Right renal pelvis (tissue), 4 donors: ENCODE measurements around the gene KATNAL1. TPM values are rescaled to one million over a fixed set of nuclear protein-coding genes. Genes with fewer than 3 reads are reported as not detected.
"Not testable (repeated sequence)": the region's sequence is repeated elsewhere in the genome, so short reads cannot be mapped to it uniquely, and the experiment has no call there.

Experiments used
- DNase-seq, 4 donors: peaks; one replicate each; pipeline ENCODE4 v3.0.0-alpha.2; 2013; ENCODE audit warnings: low read depth in 4 of 4, low spot score in 3 of 4, missing footprints in 1 of 4
- polyA plus RNA-seq, 4 donors: library from polyadenylated mRNA; unstranded; fragments of 120-200 nt; gene quantifications; one replicate each; pipeline ENCODE4 v1.2.1, GENCODE V29; 2013; ENCODE audit not compliant: insufficient read length in 4 of 4

Gene KATNAL1
- polyA plus RNA-seq, 4 donors, result 11.4 to 14.1 (median 12.0) TPM

DNA sequence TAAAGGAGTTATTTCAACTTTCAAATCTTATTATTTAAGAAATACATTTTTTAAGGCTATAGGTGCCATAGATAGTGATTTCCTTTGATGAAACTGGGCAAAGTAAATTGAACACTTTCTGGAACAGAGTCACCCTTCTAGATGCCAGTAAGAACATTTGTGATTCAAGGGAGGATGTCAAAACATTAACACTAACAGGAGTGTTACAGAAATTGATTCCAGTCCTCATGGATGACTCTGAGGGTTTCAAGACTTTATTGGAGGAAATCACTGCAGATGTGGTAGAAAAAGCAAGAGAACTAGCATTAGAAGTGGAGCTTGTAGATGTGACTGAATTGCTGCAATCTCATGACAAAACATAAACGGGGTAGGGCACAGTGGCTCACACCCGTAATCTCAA lies 12.2 kb downstream of the KATNAL1 start:
- no peak for DNase-seq

DNA sequence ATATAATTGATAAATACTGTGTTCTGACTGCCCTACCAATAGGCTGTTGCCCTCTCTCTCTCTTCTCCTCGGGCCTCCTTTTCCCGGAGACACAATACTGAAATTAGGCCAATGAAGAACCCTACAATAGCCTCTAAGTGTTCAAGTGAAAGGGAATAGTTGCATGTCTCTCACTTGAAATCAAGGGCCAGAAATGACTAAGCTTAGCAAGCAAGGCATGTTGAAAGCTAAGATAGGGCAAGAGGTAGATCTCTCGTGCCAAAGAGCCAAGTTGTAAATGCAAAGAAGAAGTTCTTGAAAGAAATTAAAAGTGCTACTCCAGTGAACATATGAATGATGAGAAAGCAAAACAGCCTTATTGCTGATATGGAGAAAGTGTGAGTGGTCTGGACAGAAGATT lies 13.3 kb downstream of the KATNAL1 start:
- DNase-seq, result no peak

DNA sequence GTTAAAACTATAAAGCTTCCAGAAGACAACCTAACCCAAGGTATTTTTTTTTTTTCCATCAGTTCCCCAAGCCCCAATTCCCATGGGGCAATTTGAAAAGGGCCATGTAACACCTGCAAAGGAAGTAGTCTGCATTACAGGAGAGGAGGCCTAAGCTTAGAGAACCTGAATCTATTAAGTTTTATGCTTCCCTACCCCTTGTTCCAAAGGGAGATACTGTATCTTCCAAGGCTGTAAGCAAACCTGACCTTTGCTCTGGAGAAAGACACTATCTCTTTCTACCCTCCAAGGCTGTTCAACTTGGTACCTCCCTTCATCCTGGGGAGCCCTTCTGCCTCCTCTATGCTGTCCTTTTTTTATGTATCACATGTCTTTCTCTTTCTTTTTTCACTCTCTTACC lies 15.0 kb downstream of the KATNAL1 start:
- no peak for DNase-seq

DNA sequence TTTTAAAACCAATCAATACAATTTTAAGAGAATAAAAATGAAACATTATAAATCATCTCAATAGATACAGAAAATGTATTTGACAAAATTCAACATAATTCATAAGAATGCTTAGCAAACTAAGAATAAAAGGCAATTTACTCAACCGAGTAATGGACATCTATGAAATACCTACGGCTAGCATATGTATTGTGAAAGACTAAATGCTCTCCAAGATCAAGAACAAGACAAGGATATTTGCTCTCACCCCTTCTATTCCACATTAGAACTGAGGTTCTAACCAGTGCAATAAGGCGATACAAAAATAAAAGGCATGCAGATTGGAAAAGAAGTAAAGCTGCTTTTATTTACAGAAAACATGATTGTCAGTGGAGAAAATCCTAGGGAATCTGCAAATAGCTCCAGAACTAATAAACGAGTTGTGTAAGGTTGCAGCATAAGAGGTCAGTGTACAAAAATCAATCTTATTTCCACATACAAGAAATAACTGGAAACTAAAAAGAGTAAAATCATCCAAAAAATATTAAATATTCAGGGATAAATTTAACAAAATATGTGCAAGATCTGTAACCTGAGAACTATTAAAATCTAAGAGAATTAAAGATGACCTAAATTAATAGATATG lies 16.4 kb downstream of the KATNAL1 start:
- no peak for DNase-seq

DNA sequence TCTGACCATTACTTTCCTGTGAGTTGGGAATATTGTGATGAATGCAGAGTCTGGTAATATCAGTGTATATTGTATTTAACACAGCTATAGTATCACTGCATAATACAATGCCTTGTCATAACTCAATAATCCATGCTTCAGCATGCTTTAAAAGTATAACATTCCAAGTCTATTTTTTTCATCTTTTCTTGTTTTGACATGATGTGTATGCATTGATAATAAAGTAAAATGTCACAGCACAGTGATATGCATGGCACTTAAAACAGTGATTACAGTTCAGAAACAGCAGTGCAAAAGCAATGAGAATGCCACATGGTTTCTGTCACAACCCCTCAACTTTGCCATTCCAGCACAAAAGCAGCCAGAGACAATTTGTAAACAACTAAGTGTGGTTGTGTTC lies 17.8 kb downstream of the KATNAL1 start:
- no peak for DNase-seq

DNA sequence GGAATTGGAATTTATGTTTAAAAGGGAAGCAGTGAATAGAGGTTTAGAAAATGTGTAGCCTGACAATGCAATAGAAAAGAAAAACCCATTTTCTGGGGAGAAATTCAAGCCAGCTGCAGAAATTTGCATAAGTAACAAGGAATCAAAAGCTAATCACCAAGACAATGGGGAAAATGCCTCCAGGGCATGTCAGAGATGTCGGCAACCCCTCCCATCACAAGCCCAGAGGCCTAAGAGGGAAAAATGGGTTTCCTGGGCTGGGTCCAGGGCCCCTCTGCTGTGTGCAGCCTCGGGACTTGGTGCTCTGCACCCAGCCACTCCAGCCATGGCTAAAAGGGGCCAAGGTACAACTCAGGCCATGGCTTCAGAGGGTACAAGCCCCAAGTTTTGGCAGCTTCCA lies 21.3 kb downstream of the KATNAL1 start:
- not testable (repeated sequence) for DNase-seq

DNA sequence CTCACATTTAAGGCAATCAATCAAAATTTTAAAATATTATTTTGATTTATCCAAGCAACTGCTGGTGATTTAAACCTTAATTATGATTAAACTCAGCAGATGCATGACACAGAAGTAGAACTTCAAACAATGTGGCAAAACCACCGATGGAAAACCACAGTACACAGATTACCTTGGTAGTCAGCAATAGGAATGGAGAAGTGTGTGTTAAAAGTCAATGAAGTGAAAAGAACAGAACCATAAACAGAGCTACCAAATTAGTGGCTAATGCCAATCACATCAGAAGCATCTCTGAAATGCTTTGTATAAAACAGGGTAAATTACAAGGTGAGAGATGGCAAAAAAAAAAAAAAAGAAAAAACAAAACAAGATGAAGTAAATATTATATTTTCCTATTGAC lies 31.2 kb downstream of the KATNAL1 start:
- DNase-seq, result no peak

DNA sequence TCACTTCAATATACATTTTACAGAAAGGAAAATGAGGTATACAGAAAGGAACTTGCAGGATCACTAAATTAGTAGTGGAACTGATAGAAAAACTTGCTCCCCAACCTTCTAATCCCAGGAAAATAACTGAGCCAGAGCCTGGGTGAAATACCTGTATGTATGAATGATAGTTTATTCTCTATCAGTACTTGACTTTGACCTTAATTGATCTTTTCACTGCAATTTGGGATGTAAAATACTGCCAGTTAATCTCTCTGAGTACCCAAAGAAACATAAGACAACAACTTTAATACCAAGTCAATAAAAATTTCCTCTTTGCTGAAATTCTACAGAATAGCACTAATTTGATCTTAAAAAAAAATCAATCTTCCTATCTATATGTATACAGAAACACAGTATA lies 33.3 kb downstream of the KATNAL1 start:
- no peak for DNase-seq

DNA sequence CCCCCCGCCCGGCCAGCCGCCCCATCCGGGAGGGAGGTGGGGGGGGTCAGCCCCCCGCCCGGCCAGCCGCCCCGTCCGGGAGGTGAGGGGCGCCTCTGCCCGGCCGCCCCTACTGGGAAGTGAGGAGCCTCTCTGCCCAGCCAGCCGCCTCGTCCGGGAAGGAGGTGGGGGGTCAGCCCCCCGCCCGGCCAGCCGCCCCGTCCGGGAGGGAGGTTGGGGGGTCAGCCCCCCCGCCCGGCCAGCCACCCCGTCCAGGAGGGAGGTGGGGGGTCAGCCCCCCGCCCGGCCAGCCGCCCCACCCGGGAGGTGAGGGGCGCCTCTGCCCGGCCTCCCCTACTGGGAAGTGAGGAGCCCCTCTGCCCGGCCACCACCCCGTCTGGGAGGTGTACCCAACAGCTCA lies 37.3 kb downstream of the KATNAL1 start:
- not testable (repeated sequence) for DNase-seq

DNA sequence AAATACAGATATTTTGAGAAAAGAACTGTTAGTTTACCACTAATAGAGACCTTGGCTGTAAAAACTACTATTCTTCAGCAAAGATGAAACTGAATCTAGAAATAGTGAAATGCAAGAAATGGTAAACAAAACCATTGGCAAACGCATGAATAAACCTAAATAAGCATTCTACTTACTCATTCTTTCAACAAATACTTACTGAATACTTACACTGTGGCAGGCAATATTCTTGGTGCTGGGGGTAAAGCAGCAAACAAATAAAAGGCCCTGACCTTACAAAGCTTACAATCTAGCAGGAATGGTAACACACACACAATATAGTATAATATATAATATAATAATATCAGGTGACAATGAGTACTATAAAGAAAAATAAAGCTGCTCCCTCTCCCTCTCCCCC lies 38.7 kb downstream of the KATNAL1 start:
- DNase-seq, result no peak

DNA sequence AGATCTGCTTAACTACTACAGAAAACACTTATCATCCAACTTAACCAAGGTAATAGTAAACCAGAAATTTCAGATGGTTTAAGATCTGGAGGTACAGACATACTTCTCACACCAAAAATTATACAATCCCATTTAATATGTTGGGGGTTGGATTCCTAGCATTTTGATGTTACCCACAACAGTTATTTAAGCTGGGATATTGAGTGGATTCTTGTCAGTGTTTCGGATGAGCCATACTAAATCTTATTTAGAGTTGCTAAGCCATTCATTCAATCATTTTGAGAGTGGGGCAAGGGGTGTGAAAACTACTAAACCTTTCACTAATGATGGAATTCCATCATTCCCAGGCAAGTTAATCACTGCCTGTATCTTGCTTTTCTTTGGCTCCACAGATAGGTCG lies 40.6 kb downstream of the KATNAL1 start:
- no peak for DNase-seq

DNA sequence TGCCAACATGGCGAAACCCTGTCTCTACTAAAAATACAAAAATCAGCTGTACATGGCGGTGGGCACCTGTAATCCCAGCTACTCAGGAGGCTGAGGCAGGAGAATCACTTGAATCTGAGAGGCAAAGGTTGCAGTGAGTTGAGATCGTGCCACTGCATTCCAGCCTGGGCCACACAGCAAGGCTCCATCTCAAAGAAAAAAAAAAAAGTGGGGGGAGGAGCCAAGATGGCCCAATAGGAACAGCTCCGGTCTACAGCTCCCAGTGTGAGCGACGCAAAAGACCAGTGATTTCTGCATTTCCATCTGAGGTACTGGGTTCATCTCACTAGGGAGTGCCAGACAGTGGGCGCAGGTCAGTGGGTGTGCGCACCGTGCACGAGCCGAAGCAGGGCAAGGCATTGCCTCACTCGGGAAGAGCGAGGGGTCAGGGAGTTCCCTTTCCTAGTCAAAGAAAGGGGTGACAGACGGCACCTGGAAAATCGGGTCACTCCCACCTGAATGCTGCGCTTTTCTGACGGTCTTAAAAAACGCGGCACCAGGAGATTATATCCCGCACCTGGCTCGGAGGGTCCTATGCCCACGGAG lies 48.1 kb downstream of the KATNAL1 start:
- DNase-seq, result not testable (repeated sequence)

DNA sequence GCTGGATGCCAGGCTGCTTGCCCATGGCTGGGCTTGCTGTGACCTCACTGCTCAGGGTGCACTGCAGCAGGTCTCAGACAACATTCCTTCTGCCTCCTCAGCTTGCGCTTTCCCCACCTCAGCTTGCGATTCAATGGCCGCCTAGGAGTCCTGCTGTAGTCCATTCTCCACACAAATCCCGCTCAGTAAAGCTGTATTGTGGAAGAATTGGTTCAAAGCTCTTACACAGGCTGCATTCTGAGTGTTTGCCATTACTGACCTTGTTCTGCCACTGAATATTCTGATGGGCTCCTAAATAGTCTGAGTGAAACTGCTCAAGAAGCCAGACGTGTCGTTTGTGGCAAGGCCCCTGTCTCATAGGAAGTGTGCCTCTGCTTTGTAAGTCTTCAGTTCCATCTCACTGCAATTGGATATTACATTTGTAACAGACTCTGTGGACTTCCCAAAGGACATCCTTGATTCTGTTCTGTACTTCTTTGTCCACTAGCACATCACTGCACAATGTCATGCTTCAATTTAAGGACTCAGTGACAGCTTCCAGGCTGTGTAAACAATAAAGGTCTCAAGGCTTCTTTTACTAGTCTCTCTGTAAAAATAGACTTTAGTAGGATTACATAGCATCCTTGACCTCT lies 49.8 kb downstream of the KATNAL1 start:
- DNase-seq, result peak in 1 of 4 donors; percentile 28

DNA sequence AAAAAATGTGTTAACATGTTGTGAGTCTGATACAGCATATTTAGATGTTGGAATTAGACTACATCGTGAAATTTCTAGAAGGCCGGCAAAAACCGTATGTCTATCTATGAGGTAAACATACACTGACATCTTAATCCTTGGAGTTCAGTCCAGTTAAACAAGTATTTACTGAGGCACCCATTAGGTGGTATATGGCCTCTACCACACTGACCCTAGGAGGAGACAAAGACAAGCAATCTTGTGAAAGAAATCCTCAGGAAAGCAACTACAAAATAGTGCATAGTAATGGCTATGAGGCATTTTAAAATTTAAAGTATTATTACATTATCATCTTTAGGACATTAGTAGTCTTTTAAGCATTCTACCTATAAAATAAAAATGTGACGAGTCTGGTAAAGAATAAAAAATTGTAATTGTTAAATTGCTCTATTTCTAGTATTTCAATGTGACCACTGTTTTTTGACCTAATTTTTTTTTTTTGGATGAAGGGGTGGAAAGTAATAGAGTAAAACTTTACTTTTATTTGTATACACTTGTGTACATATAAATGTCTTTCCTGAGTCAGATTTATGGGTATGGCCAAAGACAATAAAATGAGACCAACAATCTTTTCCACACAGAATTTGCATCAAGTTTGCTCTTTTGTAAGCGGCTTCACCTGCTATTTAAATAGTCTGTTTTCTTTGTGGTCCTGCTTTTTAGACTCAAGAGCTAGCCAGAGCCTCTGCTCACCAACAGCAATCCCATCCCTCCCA lies 50.5 kb downstream of the KATNAL1 start:
- no peak for DNase-seq

DNA sequence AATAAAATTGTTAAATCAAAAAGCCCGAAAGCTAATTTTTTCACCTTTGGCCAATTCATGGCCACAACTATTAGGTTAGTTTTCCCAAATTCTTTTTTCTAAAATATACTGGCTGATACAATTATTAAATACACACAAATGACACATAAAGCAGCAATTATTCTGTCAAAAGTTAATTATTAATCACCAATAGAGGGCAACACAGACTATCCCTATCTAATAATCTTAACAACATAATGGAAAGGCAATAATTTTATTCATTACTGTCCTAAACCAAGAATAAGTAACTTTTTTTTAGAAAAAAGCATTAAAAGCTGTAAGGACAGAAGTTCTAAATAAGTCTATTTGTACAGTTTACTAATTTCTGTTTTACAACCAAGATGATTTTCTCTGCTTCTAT lies 51.7 kb downstream of the KATNAL1 start:
- DNase-seq, result no peak

DNA sequence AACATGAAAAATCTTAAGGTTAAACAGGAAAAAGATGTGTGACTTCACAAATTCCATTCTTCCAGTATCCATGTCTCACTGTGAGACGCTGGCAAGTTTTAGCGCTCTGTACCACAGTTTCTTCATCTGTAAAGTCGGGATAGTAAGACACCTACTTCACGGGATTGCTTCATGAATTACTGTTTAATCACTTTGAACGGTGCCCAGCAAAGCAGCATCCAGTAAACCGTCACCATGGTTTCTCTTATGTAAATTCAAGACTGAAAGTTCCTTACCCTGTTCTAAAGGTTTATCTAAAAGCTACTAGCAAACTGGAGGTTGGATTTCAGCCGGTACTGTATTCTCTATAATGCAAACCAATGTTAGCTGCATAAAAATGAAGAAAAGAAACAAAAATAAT lies 53.5 kb downstream of the KATNAL1 start:
- no peak for DNase-seq

DNA sequence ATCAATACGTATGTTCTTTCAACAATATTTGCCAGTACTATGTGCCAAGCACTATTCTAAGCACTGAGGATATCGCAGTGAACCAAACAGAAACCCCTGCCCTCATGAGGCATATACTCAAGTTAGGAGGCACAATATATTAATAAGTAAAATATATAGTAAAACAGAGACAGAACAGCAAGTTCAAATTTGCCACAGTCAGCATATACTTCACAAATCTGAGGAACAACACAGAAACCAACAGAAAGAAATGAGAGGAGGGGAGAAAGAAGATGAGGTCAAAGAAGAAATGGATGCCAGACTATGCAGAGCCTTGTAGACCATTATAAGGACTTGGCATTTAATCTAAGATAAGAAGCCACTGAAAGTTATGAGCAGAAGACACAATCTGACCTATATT lies 59.9 kb downstream of the KATNAL1 start:
- no peak for DNase-seq

DNA sequence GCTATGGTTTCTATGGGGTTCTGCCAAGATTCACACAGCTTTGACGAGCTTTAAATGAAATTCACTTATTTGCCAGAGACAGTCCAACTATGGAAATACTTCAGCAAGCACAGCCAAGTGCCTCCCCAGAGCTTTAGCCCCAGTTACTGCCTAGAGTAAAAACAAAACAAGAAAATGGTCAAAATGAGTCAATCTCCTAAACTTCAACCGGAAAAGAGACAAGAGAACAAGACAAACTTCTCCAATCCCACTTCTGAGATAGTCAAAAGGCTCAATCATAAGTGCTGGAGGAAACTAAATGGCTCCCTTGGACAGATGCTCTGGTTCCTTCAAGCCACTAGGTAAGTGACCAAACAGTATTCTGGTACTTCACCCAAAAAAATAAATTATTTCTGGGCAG lies 65.8 kb downstream of the KATNAL1 start:
- no peak for DNase-seq

DNA sequence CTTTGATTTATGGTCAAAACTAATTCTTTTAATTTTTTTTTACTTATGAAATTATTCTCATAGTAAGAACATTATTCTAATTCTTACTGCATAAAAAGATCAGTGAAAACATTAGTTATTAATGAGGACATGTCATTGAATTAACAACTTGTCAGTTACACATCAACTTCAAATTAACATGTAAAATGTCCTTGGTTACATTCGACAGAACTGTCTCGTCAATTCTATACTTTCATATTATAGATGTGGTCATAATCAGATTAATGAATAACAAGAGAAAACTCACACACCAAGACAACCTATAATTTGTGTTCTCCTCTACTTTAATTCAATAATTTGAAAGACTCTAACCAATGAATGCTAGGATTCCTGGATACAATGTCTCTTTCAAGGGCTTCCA lies 66.7 kb downstream of the KATNAL1 start:
- no peak for DNase-seq

DNA sequence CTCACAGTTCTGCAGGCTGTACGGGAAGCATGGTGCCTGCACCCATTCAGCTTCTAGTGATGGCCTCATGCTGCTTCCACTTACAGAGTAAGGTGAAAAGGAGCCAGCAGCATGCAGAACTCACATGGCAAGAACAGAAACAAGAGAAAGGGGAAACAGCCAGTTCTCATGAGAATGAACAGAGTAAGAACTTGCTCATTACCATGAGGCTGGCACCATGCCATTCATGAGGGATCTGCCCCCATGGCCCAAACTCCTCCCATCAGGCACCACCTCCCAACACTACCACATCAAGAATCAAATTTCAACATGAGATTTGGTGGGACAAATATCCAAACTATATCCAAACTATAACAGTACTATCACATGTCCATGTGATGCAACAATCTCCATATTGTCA lies 72.1 kb downstream of the KATNAL1 start:
- no peak for DNase-seq

DNA sequence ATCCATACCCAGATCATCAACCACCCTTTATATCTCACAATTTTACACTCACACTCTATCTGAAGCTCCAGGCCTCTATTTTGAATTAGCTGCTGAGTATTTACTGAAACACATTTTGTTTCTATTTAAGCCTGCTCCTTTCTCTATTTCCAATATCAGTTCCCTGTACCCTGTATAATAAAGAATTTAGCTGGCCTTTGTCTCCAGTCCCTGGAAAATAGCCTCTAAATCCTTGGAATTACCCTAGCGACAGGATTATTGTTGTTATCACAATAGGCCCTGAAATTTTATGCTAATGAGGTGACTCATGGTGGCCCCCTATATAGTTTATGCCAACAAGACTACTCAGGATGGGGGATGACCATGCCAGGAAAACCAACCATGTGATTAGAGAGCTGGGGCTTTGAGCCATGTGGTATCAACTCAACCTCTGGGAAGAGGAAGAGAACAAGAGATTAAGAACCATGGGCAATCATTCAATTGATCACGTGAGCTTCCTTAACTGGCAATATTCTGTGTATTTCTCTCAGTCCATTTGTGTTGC lies 72.7 kb downstream of the KATNAL1 start:
- no peak for DNase-seq
